Activated CD4-positive, alpha-beta T cell treated with anti-CD3 and anti-CD28 coated beads for 1 hour (primary cell): Measurements from ENCODE around the gene PSENEN.
"Not testable (repeated sequence)": the region's sequence is repeated elsewhere in the genome, so short reads cannot be mapped to it uniquely, and the experiment has no call there.

Source experiments
- DNase-seq: peaks from one replicate; pipeline ENCODE4 v3.0.0-alpha.2; 2020

Gene PSENEN

GRCh38 chr19:35790981-35791813 is 45.7 kb downstream of the PSENEN start:
- DNase-seq: no peak

GRCh38 chr19:35791814-35792279 is 46.4 kb downstream of the PSENEN start:
- no peak for DNase-seq

- DNase-seq: no peak
Measured at GRCh38 chr19:35792312-35792711, 46.9 kb downstream of the PSENEN start.

GRCh38 chr19:35792888-35793287 is 47.4 kb downstream of the PSENEN start:
- no peak for DNase-seq

- DNase-seq: no peak
Measured at GRCh38 chr19:35793381-35794165, 48.1 kb downstream of the PSENEN start.

- DNase-seq: not testable (repeated sequence)
Measured at GRCh38 chr19:35795564-35795963, 50.1 kb downstream of the PSENEN start.
